Measurements from ENCODE around the gene CAPZA1.

The CAPZA1 gene

GRCh38 chr1:112700290-112701226, 80.9 kb downstream of the CAPZA1 start:
- peak in 1 of 3 donors; percentile 28 for DNase-seq (ENCODE audit: low read depth in 3 of 3, low spot score in 1 of 3)

- DNase-seq (ENCODE audit: low read depth in 3 of 3, low spot score in 1 of 3), result no peak
Measured at GRCh38 chr1:112701227-112702066, 81.8 kb downstream of the CAPZA1 start.

GRCh38 chr1:112702067-112702395, 82.4 kb downstream of the CAPZA1 start:
- no peak for DNase-seq (ENCODE audit: low read depth in 3 of 3, low spot score in 1 of 3)

- DNase-seq (ENCODE audit: low read depth in 3 of 3, low spot score in 1 of 3), result no peak
Measured at GRCh38 chr1:112702420-112703261, 83.0 kb downstream of the CAPZA1 start.

GRCh38 chr1:112703706-112704105, 84.1 kb downstream of the CAPZA1 start:
- DNase-seq (ENCODE audit: low read depth in 3 of 3, low spot score in 1 of 3), result no peak

GRCh38 chr1:112704391-112704933, 84.8 kb downstream of the CAPZA1 start:
- DNase-seq (ENCODE audit: low read depth in 3 of 3, low spot score in 1 of 3), result no peak

GRCh38 chr1:112704934-112705627, 85.4 kb downstream of the CAPZA1 start:
- no peak for DNase-seq (ENCODE audit: low read depth in 3 of 3, low spot score in 1 of 3)

- DNase-seq (ENCODE audit: low read depth in 3 of 3, low spot score in 1 of 3), result no peak
Measured at GRCh38 chr1:112706505-112707220, 87.0 kb downstream of the CAPZA1 start, which contains the start of gene RHOC. Gene RHOC (minus strand): TSS chr1:112707127. CDS start chr1:112703799, 3,328 bp downstream.

- DNase-seq (ENCODE audit: low read depth in 3 of 3, low spot score in 1 of 3), result peak in 2 of 3 donors; percentile 21 to 52
Measured at GRCh38 chr1:112707221-112708001, 87.8 kb downstream of the CAPZA1 start.

GRCh38 chr1:112708002-112708448, 88.4 kb downstream of the CAPZA1 start:
- DNase-seq (ENCODE audit: low read depth in 3 of 3, low spot score in 1 of 3), result no peak

GRCh38 chr1:112708489-112708888, 88.9 kb downstream of the CAPZA1 start:
- no peak for DNase-seq (ENCODE audit: low read depth in 3 of 3, low spot score in 1 of 3)

- DNase-seq (ENCODE audit: low read depth in 3 of 3, low spot score in 1 of 3), result no peak
Measured at GRCh38 chr1:112710159-112710558, 90.5 kb downstream of the CAPZA1 start.

- DNase-seq (ENCODE audit: low read depth in 3 of 3, low spot score in 1 of 3), result no peak
Measured at GRCh38 chr1:112710586-112710985, 91.0 kb downstream of the CAPZA1 start.

GRCh38 chr1:112711041-112711440, 91.4 kb downstream of the CAPZA1 start:
- no peak for DNase-seq (ENCODE audit: low read depth in 3 of 3, low spot score in 1 of 3)

GRCh38 chr1:112711670-112712069, 92.0 kb downstream of the CAPZA1 start:
- DNase-seq (ENCODE audit: low read depth in 3 of 3, low spot score in 1 of 3), result no peak

GRCh38 chr1:112712191-112712590, 92.6 kb downstream of the CAPZA1 start:
- no peak for DNase-seq (ENCODE audit: low read depth in 3 of 3, low spot score in 1 of 3)

GRCh38 chr1:112712701-112713128, 93.1 kb downstream of the CAPZA1 start:
- no peak for DNase-seq (ENCODE audit: low read depth in 3 of 3, low spot score in 1 of 3)

- DNase-seq (ENCODE audit: low read depth in 3 of 3, low spot score in 1 of 3), result no peak
Measured at GRCh38 chr1:112713466-112714312, 94.1 kb downstream of the CAPZA1 start.

All from stimulated activated CD4-positive, alpha-beta T cell treated with anti-CD3 and anti-CD28 coated beads, TNF-alpha, amount 100 ng/mL, for 1 hour (primary cell).